Erythroblast (primary cell): ENCODE results near the gene FAM163A.

Source experiments
- GATA1 ChIP-seq: IDR thresholded peaks from 2 replicates; pipeline ENCODE4 v1.6.1; 2011; ENCODE audit warnings: low read depth, mild to moderate bottlenecking, control low read depth, low read length, moderate library complexity
- POLR2A ChIP-seq: IDR thresholded peaks from 2 replicates; pipeline ENCODE4 v1.6.1; 2011; ENCODE audit warnings: mild to moderate bottlenecking, low read length

- TF ChIP-seq POLR2A (no peak), GATA1 (no peak)
These were observed 117.6 kb downstream of the FAM163A start for GRCh38 chr1:179860652-179861051.
